ENCODE data around the gene PKNOX1.
"Not testable (repeated sequence)": the region's sequence is repeated elsewhere in the genome, so short reads cannot be mapped to it uniquely, and the experiment has no call there.

PKNOX1 gene

DNA sequence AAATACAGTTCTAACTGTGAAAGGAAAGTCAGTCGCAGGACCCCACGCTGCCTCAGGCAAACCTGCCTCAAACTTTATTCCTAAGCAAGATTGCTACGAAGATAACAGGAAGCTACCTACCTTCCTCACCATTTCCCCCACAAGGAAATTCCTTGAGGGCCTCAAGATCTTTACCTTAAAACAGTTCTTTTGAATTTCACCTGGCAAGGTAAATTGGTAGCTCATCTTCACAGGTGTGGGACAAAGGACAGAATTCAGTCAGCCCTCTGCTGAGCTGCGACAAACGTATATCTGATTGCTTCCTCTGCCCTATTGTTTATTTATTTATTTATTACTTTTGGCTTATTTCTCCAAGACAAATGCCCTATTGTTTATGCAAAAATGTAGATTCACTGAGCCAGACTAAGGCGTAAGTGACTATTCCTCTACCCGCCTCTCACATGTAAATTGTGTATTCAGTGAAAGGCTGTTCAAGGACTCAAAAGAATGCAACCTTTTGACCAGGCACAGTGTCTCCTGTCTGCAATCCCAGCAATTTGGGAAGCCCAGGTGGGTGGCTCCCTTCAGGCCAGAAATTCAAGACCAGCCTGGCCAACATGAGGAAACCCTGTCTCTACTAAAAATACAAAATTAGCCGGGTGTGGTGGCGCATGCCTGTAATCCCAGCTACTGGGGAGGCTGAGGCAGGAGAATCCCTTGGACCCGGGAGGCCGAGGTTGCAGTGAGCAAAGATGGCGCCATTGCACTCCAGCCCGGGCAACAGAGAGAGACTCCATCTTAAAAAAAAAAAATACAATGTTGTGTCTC lies 17.3 kb upstream of the PKNOX1 start:
- no peak for DNase-seq

DNA sequence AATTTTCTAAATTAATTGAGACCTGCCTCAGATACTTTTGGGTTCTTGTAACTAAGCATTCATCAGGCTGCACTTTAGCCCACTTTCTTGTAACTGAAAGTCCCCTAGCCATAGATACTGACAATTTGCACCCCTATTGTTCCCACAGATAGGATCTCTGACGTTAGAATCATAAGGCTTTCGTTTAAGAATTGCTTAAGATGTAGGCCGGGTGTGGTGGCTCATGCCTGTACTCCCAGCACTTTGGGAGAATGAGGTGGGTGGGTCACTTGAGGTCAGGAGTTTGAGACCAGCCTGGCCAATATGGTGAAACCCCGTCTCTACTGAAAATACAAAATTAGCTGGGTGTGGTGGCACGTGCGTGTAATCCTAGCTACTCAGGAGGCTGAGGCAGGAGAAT lies 16.2 kb upstream of the PKNOX1 start:
- DNase-seq, result not testable (repeated sequence)

DNA sequence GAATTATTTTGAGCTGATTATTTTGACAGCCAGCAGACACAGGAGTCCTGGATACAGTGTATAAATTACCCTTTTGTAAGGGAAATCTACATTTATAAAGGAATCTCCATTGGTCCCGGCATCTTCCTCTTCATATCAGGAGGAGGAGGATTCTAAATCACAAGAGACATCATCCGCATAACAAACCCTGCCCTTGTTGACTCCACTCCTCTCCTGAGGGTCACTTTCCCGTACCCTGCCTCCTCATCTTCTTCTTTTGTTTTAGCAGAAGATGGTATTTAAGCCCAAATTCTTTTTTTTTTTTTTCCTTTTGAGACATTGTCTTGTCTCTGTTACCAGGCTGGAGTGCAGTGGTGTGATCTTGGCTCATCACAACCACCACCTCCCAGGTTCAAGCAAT lies 14.6 kb upstream of the PKNOX1 start:
- DNase-seq, result no peak

DNA sequence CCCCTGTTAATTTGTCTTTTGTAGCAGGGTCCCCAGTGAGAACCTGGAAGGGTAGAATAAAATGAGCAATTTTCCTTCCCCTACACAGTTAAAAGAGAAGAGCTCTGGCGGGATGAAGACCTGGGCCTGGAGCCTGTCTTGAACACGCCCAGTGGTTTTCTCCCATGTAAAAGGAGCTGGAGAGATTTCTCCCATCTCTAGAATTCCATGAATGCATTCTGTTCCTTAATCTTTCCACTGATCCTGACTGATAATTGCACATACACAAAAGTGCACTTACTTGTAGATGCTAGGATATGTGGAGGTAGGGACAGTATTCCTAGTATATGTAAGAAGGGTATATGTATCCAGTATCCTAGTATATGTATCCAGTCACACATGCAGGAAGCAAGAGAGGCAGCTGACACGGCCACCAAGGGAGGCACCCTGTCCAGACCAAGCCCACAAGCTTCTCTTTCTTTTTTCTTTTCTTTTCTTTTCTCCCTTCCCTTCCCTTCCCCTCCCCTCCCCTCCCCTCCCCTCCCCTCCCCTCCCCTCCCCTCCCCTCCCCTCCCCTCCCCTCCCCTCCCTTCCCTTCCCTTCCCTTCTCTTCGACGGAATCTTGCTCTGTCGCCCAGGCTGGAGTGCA lies 11.9 kb upstream of the PKNOX1 start:
- no peak for DNase-seq

DNA sequence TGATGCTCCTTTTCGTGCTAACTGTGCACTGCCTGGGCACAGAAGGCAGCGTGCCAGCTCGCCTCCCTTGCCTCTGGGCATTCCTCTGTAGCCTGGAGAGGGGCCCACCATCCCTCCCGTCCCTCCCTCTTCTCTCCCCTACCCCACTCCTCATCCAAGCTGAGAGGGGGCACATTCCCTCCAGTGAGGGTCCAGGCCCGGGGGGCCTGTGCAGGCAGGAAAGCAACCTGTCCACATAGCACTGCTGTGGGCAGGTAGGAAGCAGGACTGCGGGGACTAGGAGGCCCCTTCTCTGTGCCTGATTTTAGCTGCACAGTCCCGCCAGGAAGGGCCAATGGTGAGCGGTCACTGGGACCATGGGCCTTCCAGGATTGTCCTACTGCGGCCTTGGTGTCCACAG lies 10.3 kb upstream of the PKNOX1 start:
- no peak for DNase-seq

DNA sequence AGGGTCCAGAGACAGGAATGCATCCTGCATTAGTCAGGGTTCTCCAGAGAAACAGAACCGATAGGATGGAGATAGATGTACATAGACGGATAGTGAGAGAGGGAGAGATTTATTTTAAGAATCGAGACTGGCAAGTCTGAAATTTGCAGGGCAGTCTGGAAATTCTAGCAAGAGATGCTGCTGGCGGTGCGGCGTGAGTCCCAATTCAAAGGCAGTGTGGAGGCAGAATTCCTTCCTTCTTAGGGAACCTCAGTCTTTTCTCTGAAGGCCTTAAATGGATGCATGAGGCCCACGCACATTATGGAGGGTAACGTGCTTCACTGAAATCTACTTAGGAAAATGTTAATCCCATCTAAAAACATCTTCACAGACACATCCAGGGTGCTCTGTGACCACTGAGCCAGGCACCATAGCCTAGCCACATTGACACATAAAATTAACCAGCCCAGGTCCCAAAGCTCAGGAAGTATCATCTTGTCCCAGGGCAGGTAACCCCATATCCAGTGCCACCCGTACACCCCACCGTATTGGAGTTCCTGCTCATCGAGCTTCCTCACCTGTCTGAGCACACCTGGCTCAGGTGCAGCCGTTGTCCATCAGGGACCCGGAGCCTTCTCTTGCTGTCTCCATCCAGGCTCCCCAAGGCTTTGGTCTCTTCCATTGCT lies 9.7 kb upstream of the PKNOX1 start:
- no peak for DNase-seq

DNA sequence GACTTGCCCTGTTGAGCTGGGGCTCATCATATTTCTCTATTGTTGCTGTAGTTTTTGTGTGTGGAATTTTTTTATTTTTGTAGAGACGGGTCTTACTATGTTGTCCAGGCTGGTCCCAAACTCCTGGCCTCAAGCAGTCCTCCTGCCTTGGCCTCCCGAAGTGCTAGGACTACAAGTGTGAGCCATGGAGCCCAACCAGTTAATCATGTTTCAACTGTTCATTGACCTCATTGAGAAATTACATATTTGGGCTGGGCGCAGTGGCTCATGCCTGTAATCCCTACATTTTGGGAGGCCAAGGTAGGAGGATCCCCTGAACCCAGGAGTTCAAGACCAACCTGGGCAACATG lies 9.2 kb upstream of the PKNOX1 start:
- no peak for DNase-seq

DNA sequence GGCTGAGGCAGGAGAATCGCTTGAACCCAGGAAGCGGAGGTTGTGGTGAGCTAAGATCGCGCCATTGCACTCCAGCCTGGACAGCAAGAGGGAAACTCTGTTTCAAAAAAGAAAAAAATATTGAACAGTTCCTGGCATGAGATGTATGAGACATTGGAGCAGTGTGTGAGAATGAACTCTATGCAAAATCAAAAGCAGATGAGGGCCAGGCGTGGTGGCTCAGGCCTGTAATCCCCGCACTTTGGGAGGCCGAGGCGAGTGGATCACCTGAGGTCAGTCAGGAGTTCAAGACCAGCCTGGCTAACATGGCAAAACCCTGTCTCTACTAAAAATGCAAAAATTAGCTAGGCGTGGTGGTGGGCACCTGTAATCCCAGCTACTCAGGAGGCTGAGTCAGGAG lies 6.7 kb upstream of the PKNOX1 start:
- DNase-seq, result not testable (repeated sequence)

DNA sequence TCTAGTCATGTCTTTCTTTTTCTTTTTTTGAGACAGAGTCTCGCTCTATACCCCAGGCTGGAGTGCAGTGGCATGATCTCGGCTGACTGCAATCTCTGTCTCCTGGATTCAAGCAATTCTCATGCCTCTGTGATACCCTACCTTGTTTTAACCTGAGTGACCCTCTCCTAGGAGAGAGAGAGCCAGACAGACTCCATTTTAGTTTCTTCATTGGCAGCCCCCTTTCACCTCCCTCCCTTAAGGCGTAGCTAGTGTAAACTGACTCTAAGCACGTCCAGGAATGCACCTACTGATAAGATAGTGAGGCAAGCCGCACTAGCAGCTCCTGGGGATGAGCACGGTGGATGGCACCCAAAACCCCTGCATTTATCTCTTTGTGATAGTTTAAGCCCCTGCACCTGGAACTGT lies 5.2 kb upstream of the PKNOX1 start:
- no peak for DNase-seq

DNA sequence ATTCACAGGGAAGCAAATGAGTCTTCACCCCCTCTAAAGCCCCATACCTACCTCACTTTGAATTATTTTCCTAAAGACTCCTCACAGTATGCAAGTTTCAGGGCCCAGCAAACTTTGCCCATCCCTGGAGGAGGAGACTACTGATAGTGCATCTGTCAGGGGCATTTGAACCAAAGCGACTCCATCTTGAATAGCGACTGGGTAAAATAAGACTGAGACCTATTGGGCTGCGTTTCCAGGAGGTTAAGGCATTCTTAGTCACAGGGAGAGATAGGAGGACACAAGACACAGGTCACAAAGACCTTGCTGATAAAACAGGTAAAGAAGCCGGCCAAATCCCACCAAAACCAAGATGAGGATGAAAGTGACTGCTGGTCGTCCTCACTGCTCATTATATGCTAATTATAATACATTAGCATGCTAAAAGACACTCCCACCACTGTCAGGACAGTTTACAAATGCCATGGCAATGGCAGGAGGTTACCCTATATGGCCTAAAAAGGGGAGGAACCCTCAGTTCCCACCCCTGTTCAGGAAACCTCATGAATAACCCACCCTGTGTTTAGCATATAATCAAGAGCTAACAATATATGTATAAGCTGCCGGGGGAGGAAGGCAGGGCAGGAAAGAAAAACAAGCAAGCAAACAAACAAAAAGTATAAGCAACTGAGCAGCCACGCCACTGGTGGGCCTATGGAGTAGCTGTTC lies 3.3 kb upstream of the PKNOX1 start:
- DNase-seq, result no peak

DNA sequence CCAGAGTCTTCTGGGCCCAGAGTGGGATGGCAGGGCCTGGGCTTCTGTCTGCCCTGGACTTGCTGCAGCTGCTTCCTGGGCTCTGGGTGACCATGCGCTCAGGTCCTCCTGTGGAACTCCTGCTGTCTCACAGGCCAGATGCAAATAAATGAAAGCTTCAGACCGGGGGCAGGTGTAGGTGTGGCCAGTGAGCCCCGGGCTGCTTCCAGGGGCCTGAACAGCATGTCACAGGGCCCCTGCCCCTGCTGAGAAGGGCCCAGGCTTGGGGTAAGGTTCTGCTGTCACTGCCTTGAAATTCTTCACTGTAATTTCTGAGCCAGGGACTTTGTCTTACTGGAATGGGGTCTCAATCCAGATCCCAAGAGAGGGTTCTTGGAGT lies 2.5 kb upstream of the PKNOX1 start:
- no peak for DNase-seq

DNA sequence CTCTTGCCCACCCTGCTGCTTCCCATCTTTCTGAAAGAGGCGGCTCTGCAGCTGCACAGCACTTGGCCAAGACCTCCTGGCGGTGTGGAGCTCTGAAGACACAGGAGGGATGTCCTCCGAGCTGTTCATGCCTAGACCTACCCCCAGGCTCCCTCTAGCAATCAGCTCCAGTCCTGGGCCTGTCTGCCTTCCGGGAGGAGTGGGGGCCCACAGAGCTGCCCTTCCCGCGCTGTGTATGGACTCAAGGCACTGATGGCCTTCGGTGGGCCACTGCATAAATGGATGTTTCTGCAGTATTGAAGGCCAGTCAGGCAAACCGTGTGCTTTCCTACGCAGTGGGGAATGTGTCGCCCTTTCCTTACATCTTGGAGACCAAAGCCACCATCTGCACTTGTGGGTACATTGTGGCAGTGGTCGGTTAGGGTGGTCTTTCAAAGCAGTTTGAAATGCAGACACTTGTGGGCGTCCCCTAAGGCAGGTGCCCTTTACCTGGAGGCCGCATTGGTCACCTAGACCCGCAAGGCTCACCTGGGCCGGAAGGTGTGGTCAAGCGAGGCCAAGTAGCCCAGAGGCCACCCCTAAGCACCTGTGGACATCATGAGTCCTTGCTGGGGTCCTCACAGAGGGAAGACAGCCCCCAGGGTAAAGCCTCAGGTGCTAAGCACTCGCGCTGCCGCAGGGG lies 912 bp upstream of the PKNOX1 start:
- DNase-seq, result no peak

DNA sequence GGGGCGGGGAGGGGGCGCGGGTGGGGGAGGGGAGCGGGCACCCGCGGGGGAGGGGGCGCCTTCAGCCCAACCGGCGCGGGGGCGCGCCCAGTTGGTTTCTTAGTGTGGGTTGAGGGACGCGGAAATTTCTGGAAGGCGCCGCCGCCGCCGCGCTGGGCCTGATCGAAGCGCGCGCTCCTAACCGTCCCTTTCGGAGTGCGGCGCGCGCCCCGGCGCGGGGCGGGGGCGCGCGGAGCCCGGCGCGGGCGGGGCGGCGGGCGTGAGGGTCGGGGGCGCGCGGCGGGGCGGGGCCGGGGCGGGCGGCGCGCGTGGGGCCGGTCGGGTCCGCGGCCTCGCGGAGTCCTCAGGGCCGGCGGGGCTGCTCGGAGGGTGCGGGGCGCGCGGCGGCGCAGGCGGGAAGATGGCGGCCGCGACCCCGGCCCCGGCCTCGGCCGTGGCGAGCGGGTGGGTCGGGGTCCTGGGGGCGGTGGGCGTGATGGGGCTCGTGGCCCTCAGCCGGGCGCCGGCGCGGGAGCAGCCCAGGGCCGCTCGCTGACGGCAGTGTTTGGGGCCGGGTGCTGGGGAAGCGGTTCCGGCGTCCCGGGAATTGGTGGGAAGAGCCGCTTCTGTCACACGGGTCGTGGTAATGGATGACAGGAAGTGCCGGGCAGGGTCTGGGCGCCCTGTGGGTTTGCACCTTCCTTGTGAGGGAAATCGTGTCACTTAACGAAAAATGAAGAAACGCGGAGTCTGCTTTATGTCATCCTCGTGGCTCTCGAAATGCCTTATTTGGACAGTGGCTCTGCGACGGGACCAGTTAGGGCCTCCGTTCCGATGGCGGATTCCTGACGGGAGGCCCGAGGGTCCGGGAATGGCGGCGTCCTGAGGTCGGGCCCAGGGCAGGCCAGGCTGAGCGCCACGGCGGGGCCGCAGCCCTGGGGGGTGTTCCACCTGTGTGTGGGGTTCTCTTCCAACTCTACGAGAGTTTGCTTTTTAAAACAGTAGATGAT lies 764 bp downstream of the PKNOX1 start:
- DNase-seq, result peak; percentile 88

DNA sequence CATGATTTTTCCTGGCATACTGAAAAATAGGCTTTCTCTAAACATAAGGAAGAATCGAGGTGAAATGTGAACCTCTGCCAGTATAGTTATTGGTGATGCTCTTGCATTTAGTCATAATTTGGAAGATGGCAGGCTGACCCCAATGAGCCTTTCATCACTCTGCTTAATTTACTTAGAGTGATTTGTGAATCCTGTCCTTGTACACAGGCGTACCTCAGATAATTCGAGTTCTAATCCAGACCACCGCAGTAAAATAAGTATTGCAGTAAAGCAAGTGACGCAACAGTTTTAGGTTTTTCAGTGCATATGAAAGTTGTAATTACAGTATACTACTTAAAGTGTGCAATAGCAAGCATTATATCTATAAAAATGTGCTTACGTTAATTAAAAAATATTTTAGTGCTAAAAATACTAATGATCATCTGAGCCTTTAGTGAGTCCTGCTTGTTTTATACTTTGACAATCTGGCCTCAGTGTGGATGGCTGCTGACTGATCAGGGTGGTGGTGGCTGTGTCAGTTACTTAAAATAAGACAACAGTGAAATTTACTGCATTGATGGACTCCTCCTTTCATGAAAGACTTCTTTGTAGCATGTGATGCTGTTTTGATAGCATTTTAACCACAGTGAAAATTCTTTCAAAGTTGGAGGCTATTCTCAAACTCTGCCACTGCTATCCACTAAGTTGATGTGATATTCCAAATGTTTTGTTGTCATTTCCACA lies 1.7 kb downstream of the PKNOX1 start:
- DNase-seq, result no peak

DNA sequence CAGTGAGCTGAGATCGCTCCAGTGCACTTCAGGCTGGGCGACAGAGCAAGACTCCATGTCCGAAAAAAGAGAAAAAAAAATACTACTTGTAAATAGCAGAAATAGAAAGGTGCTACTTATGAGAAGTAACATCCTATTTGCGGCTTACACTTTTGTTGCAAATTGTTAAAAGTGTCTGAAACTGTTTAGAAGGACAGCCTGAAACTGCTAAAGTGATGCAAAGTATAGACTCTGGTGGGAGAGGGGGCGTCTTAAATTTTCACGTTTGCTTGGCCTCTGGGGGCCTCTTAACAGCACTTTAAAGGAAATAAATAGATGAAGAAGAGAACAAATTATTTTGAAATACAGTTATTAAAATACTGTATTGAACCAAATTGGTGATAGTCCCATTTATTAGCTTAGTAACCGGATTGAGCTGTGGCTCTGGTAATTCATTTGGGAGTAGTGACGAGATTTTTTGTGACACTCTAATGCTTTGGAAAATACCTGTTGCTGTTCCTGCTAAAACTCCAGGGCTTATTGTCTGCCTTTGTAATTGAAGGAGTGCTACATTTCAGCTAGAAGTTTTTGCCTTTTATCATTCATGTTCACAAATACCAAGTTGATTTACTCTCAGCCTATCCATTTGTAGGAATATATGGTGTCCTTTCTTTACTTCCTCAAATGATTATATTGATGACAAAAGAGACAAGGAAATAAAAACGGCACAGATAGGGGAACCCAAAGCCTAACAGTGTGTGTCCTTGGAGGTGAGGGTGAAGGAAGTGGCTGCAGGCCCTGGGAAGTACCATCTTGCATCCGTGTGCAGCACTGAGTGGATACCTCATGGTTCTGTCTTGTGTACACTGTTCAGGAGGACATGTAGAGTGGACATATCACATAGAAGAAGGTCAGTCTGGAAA lies 6.2 kb downstream of the PKNOX1 start:
- DNase-seq, result no peak

DNA sequence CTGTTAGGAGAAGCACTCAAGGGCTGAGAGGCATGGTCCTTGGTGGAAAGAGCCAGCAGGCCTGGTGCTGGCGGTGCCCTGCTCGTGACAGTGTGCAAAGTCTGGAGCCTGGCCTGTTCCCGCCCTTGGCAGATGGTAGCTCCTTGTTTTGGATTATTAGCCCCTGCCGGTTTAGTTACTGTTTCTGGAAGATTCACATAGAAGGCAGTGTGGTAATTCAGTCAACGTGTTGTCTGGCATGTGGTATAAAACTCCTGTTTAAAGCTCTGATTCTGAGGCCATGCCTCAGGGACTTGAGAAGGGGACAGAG lies 6.8 kb downstream of the PKNOX1 start:
- DNase-seq, result peak; percentile 19

DNA sequence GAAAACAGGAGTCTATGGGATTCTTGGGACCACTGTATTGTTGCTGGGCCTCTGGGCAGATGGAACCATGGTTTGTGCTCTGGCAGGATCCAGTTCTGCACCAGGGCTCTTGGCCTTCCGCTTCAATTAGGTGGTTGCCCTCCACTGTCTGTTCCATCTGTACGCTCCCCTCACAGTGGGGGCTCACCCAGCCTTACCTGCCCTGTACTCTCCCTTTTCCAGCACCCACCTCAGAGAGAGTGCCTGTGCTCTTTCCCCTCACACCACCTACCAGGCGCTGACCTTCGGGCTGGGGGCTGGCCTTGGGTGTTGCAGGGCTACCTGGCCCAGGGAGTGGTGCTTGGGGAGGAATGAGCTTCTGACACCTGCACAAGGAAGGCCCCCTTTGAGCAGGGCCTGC lies 7.5 kb downstream of the PKNOX1 start:
- no peak for DNase-seq

DNA sequence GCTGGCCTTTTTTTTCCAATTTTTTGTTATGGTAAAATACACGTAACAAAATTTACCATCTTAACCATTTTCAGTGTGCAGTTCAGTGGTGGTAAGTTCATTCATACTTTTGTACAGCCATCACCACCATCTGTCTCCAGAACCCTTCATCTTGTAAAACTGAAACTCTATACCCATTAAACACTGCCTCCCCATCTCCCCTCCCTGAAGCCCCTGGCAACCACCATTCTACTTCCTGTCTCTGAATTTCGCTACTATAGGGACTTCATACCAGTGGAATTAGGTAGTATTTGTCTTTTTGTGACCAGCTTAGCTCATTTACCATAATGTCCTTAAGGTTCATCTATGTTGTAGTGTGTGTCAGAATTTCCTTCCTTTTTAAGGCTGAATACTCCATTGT lies 8.7 kb downstream of the PKNOX1 start:
- DNase-seq, result no peak

DNA sequence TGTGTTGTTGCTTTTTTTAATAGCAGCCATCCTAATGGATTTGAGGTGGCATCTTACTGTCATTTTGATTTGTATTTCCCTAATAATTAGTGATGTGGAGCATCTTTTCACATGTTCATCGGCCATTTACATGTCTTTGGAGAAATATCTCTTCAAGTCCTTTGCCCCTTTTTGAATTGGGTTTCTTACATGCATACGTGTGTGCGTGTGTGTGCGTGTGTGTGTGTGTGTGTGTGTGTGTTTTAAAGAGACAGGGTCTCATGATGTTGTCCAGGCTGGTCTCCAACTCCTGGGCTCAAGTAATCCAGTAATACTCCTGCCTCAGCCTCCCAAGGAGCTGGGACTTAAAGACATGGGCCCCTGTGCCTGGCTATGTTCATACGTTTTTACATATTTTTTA lies 9.5 kb downstream of the PKNOX1 start:
- no peak for DNase-seq

DNA sequence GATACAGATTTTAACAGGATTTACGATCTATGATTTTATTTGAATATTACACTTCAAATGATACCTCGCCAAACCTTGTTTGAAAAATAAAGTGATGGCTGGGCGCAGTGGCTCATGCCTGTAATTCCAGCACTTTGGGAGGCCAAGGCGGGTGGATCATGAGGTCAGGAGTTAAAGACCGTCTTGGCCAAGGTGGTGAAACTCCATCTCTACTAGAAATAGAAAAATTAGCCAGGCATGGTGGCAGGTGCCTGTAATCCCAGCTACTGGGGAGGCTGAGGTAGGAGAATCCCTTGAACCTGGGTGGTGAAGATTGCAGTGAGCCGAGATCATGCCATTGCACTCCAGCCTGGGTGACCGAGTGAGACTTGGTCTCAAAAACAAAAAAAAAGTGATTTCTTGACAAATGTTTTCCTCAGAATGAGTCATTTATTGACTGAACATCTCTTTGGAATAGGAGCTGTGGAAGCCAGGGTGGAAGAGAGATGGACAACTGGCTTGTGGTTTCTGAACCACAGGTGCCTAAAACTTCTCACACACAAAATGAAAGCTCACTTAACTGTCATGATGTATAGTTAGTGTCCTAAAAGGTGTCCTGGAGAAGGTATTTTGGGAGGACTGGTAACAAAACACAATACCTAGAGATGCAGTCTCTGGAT lies 11.9 kb downstream of the PKNOX1 start:
- DNase-seq, result no peak
